GM23338 (cell line): ENCODE results near the gene ERP27. TPM values are rescaled to one million over a fixed set of nuclear protein-coding genes. Genes with fewer than 3 reads are reported as not detected.

Source experiments
- ATAC-seq: fragments of 200-7000 bp; cut with Tn5 transposase; 3 replicates; pipeline ENCODE4 v1.9.1; 2020
- DNase-seq: peaks from one replicate; pipeline ENCODE4 v3.0.0-alpha.2; 2015; ENCODE audit warnings: low spot score
- H2AFZ ChIP-seq: fragments of 200-600 bp; sonication (generic); 2 replicates; pipeline ENCODE4 v1.8.0; 2016; ENCODE audit warnings: antibody characterized with exemption, mild to moderate bottlenecking, moderate library complexity
- H3F3A ChIP-seq: fragments of 200-600 bp; sonication (generic); replicated peaks from 2 replicates; pipeline ENCODE4 v1.8.0; 2017; ENCODE audit warnings: antibody characterized with exemption, mixed run types, low read depth
- H3K27ac ChIP-seq: fragments of 200-600 bp; sonication (generic); 2 replicates; pipeline ENCODE4 v1.6.1; 2016; ENCODE audit warnings: low read depth
- H3K27me3 ChIP-seq: fragments of 200-600 bp; sonication (generic); 2 replicates; pipeline ENCODE4 v1.8.0; 2016; ENCODE audit warnings: mild to moderate bottlenecking, mixed run types, moderate library complexity; ENCODE audit not compliant: insufficient read depth
- H3K36me3 ChIP-seq: fragments of 200-600 bp; sonication (generic); 2 replicates; pipeline ENCODE4 v1.8.0; 2016; ENCODE audit warnings: mild to moderate bottlenecking; ENCODE audit not compliant: insufficient read depth
- H3K4me1 ChIP-seq: fragments of 200-600 bp; sonication (generic); 2 replicates; pipeline ENCODE4 v1.8.0; 2016; ENCODE audit warnings: mild to moderate bottlenecking, moderate library complexity; ENCODE audit not compliant: insufficient read depth
- H3K4me2 ChIP-seq: fragments of 200-600 bp; sonication (generic); 2 replicates; pipeline ENCODE4 v1.7.1; 2017; ENCODE audit warnings: mixed run types
- H3K4me3 ChIP-seq: fragments of 200-600 bp; sonication (generic); 2 replicates; pipeline ENCODE4 v1.6.1; 2016; ENCODE audit warnings: mixed run types
- H3K79me2 ChIP-seq: fragments of 200-600 bp; sonication (generic); replicated peaks from 2 replicates; pipeline ENCODE4 v1.8.0; 2017; ENCODE audit warnings: mild to moderate bottlenecking; ENCODE audit not compliant: insufficient read depth
- H3K9me2 ChIP-seq: fragments of 200-600 bp; sonication (generic); 2 replicates; pipeline ENCODE4 v1.8.0; 2017; ENCODE audit not compliant: insufficient read depth
- H4K20me1 ChIP-seq: fragments of 200-600 bp; sonication (generic); replicated peaks from 2 replicates; pipeline ENCODE4 v1.8.0; 2017; ENCODE audit warnings: mild to moderate bottlenecking; ENCODE audit not compliant: insufficient read depth
- H3K27ac Mint-ChIP-seq: 2 replicates; pipeline ENCODE4 v1.8.0; 2020; ENCODE audit warnings: inconsistent platforms, mild to moderate bottlenecking, moderate library complexity, mixed read lengths
- H3K27me3 Mint-ChIP-seq: 3 replicates; pipeline ENCODE4 v1.8.0; 2022; ENCODE audit warnings: low read depth, mild to moderate bottlenecking, moderate library complexity, mixed read lengths, inconsistent platforms; ENCODE audit not compliant: insufficient read depth, poor library complexity
- H3K36me3 Mint-ChIP-seq: 3 replicates; pipeline ENCODE4 v1.8.0; 2021; ENCODE audit warnings: low read depth, mild to moderate bottlenecking, inconsistent platforms, moderate library complexity, mixed read lengths
- H3K4me1 Mint-ChIP-seq: 3 replicates; pipeline ENCODE4 v1.8.0; 2020; ENCODE audit warnings: mild to moderate bottlenecking, inconsistent platforms, mixed read lengths
- H3K4me3 Mint-ChIP-seq: 3 replicates; pipeline ENCODE4 v1.8.0; 2021; ENCODE audit warnings: moderate library complexity, mild to moderate bottlenecking, inconsistent platforms, mixed read lengths
- H3K9me3 Mint-ChIP-seq: 3 replicates; pipeline ENCODE4 v1.8.0; 2020; ENCODE audit warnings: moderate library complexity, mild to moderate bottlenecking, inconsistent platforms, mixed read lengths
- CREB1 ChIP-seq: fragments of 250-450 bp; sonication (Bioruptor Pico); IDR thresholded peaks from 2 replicates; pipeline ENCODE4 v1.5.0; 2020; ENCODE audit warnings: low read depth, mild to moderate bottlenecking, moderate library complexity
- CTCF ChIP-seq, 2 experiments: fragments of 200-600 bp in 1 of 2; sonication (generic) in 1 of 2; conservative IDR thresholded peaks; 2 replicates each; pipeline versions ENCODE4 v1.5.1 to v1.6.1; 2016 to 2017; ENCODE audit warnings: antibody characterized with exemption in 2 of 2, low read depth in 2 of 2, mild to moderate bottlenecking in 2 of 2, moderate library complexity in 1 of 2
- ETS1 ChIP-seq: IDR thresholded peaks from 2 replicates; pipeline ENCODE4 v1.6.1; 2016; ENCODE audit warnings: antibody characterized with exemption
- EZH2 ChIP-seq: fragments of 200-600 bp; sonication (generic); IDR thresholded peaks from one replicate; pipeline ENCODE4 v1.8.0; 2017; ENCODE audit warnings: antibody characterized with exemption, mild to moderate bottlenecking, low read depth; ENCODE audit not compliant: unreplicated experiment
- EZH2phosphoT487 ChIP-seq: fragments of 200-600 bp; sonication (generic); IDR thresholded peaks from one replicate; pipeline ENCODE4 v1.8.1; 2018; ENCODE audit warnings: antibody characterized with exemption; ENCODE audit not compliant: unreplicated experiment
- JUNB ChIP-seq: IDR thresholded peaks from one replicate; pipeline ENCODE4 v1.6.1; 2016; ENCODE audit warnings: antibody characterized with exemption; ENCODE audit not compliant: unreplicated experiment
- NANOG ChIP-seq: IDR thresholded peaks from 2 replicates; pipeline ENCODE4 v1.6.1; 2016; ENCODE audit warnings: antibody characterized with exemption, borderline replicate concordance
- POLR2AphosphoS5 ChIP-seq: IDR thresholded peaks from 2 replicates; pipeline ENCODE4 v1.6.1; 2016; ENCODE audit warnings: antibody characterized with exemption, low read depth
- REST ChIP-seq: IDR thresholded peaks from one replicate; pipeline ENCODE4 v1.6.1; 2018; ENCODE audit warnings: antibody characterized with exemption; ENCODE audit not compliant: unreplicated experiment
- STAT1 ChIP-seq: IDR thresholded peaks from one replicate; pipeline ENCODE4 v1.6.1; 2016; ENCODE audit warnings: antibody characterized with exemption; ENCODE audit not compliant: unreplicated experiment
- ZNF114 ChIP-seq: fragments of 250-450 bp; sonication (Bioruptor Pico); IDR thresholded peaks from 2 replicates; pipeline ENCODE4 v1.5.0; 2020; ENCODE audit warnings: mild to moderate bottlenecking, moderate library complexity
- ZNF331 ChIP-seq: fragments of 250-450 bp; sonication (Bioruptor Pico); IDR thresholded peaks from 2 replicates; pipeline ENCODE4 v1.5.0; 2020; ENCODE audit warnings: low read depth, mild to moderate bottlenecking, moderate library complexity
- ZNF462 ChIP-seq: fragments of 250-450 bp; sonication (Bioruptor Pico); IDR thresholded peaks from 2 replicates; pipeline ENCODE4 v1.5.0; 2020; ENCODE audit warnings: mild to moderate bottlenecking, moderate library complexity
- polyA plus RNA-seq: library from polyadenylated mRNA; unstranded; fragments of >200 nt; fragmentation: Nextera tagmentation; extraction: Ambion mirVana; gene quantifications from 2 replicates; pipeline ENCODE4 v1.2.1, GENCODE V29; 2016
- total RNA-seq: library from RNA; depleted of rRNA; stranded (reverse); fragments of >200 nt; shearing (Covaris generic); gene quantifications from 2 replicates; pipeline ENCODE4 v1.2.3, GENCODE V29; 2014

ERP27 gene
- total and polyA plus RNA-seq, 2 experiments from 2014 or later = not detected

- no peaks in the 10 kb centered on the region for H3K9me3 Mint-ChIP-seq
- H3K9me2 ChIP-seq = no peaks in the 10 kb centered on the region
- no peak overlapping the region for H3K27ac ChIP-seq
- H3K27me3 ChIP-seq = no peaks in the 10 kb centered on the region
- TF ChIP-seq EZH2 = no peak
- no peak for TF ChIP-seq CREB1 (CRISPR knock-in tag)
- TF ChIP-seq ZNF462 = no peak
- TF ChIP-seq NANOG = no peak
- TF ChIP-seq ETS1 = no peak
- no peak for TF ChIP-seq POLR2AphosphoS5
- TF ChIP-seq EZH2phosphoT487 = no peak
- TF ChIP-seq ZNF331 (CRISPR knock-in tag) = no peak
- TF ChIP-seq ZNF114 (CRISPR knock-in tag) = no peak
- TF ChIP-seq CTCF (conservative IDR thresholded peaks at IDR 0.05; ENCODE audit: low read depth in 2 of 2) = no peak
- TF ChIP-seq STAT1 = no peak
- no peak for TF ChIP-seq JUNB
- TF ChIP-seq REST = no peak
- H3K4me2 ChIP-seq = no peak overlapping the region
- no peaks in the 10 kb centered on the region for H3K36me3 Mint-ChIP-seq
- no peak overlapping the region for H3K27ac Mint-ChIP-seq
- DNase-seq (no peak), ATAC-seq (no peak)
- H3K4me3 ChIP-seq = no peak overlapping the region
- no peaks in the 10 kb centered on the region for H3K36me3 ChIP-seq
- no peak overlapping the region for H2AFZ ChIP-seq
- H3K4me1 ChIP-seq = no peaks in the 10 kb centered on the region
- H3K27me3 Mint-ChIP-seq = no peaks in the 10 kb centered on the region
- peaks cover 5% of the 10 kb centered on the region; the same call in 1 of the 3 replicates for H3K4me1 Mint-ChIP-seq
- H3F3A ChIP-seq = no peaks in the 10 kb centered on the region
- no peaks in the 10 kb centered on the region for H4K20me1 ChIP-seq
- no peaks in the 10 kb centered on the region for H3K79me2 ChIP-seq
- H3K4me3 Mint-ChIP-seq = no peak overlapping the region
These were observed 45.7 kb upstream of the ERP27 start for GRCh38 chr12:14984036-14984435.
